NCI-H2196 treated with DMSO at 0.1 percent for 48 hours (cell line): Measurements from ENCODE around the gene PCNX4.

Source experiments
- DNase-seq: peaks from one replicate; lab custom pipeline; 2025; ENCODE audit not compliant: unreplicated experiment; lab: John Stamatoyannopoulos, UW

Gene PCNX4

GRCh38 chr14:60101786-60102185 is 10.1 kb downstream of the PCNX4 start:
- DNase-seq: no peak

- no peak for DNase-seq
Observed at GRCh38 chr14:60102389-60102788, 10.7 kb downstream of the PCNX4 start.

GRCh38 chr14:60106339-60106738 is 14.6 kb downstream of the PCNX4 start:
- no peak for DNase-seq

DNA sequence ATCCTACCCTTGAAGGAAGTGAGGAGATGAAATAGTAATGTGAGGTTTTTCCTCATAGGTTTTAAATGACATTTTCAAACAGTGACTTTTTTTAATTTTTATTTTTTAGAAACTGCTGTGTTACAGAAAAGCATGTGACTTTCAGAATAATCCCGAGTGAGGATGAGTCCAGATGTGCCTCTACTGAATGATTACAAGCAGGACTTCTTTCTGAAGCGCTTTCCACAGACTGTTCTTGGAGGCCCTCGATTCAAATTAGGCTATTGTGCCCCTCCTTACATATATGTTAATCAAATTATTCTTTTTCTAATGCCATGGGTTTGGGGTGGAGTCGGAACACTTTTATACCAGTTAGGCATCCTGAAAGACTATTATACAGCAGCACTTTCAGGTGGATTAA is 15.8 kb downstream of the PCNX4 start:
- DNase-seq: no peak

GRCh38 chr14:60111732-60112131 is 20.0 kb downstream of the PCNX4 start:
- DNase-seq: no peak

DNA sequence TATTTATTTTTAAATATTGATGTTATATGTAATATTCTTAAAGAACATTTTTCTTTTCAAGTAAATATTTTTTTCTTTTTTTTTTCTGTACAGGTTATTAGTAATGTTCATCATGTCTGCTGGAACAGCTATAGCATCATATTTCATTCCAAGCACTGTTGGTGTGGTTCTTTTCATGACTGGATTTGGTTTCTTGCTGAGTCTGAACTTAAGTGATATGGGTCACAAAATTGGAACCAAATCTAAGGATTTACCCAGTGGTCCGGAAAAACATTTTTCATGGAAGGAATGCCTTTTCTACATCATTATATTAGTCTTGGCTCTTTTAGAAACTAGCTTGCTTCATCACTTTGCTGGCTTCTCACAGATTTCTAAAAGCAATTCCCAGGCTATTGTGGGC is 23.2 kb downstream of the PCNX4 start:
- DNase-seq: no peak

- DNase-seq: no peak
Observed at GRCh38 chr14:60116181-60116580, 24.5 kb downstream of the PCNX4 start.

DNA sequence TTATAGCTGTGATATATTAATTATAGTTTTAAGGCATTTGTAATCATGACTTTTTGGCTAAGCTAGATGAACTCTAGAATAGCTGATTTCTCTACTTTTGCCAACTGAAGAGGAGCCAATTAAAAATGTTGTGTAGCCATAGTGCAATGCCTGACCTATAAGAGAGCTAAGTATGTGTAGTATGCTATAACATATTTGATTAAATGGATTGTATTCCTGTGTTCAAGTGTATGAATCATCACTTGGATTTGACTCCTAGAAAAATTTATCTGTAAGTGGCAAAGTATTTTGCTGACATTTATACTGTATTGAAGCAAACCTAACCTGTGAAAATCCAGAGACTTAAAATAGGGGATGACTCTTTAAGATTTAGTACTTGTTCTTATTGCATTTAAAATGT is 34.2 kb downstream of the PCNX4 start:
- no peak for DNase-seq

GRCh38 chr14:60133487-60133886 is 41.8 kb downstream of the PCNX4 start:
- no peak for DNase-seq

DNA sequence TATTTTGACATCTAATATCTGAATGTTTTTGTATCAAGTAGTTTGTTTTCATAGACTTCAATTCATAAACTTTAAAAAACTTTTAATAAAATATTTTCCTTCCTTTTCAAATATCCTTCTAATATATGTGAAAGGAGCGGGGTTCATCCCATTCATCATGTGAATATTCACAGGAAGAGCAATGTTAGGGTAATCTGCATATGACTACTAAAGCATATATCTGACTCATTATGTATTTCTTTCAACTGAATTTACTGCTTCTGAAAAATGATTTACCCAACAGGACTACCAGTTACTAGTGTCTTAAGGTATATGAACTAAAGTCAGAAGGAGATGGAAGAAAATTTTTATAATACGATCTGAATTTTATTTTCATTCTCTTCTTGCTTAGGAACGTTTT is 43.0 kb downstream of the PCNX4 start:
- no peak for DNase-seq

- DNase-seq: peak; percentile 83
Observed at GRCh38 chr14:60151715-60152114, 60.0 kb downstream of the PCNX4 start.

GRCh38 chr14:60153991-60154390 is 62.3 kb downstream of the PCNX4 start:
- no peak for DNase-seq

DNA sequence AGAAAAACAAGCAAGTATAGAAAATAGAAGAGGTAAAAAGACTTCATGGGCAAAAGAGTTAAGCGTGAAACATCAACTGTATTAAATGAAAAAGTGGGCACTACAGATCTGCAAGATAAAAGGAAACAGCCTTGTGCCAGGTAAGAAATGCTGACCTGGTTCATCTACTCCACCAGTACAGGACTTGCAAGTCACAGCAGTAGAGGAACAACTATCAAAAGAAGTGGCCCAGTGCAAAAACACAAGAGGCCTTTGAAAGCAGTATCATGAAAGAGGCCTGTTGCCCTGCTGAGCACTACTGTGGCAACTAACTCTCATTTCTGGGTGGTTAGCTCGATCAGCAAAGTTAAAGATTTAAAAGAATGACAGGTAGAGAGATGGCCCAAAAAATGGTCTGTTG is 62.9 kb downstream of the PCNX4 start:
- DNase-seq: no peak

- no peak for DNase-seq
Observed at GRCh38 chr14:60160422-60160821, 68.7 kb downstream of the PCNX4 start.

GRCh38 chr14:60161196-60162107 is 69.7 kb downstream of the PCNX4 start:
- peak; percentile 73 for DNase-seq

- DNase-seq: no peak
Observed at GRCh38 chr14:60163693-60164092, 72.0 kb downstream of the PCNX4 start.

DNA sequence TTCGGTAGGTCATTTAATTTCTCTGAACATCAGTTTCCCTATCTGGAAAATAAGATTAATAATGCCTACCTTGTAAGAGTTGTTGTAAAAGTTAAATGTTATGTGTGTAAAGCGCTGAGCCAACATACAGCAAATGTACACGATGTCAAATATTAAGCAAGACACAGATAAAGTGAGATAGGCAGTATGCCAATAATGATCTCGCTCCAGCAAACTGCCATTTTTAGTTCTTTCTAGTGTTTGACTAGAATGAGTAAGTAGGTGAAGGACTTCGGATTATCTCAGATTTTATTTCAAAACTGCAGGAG is 72.6 kb downstream of the PCNX4 start:
- no peak for DNase-seq

- DNase-seq: peak; percentile 65
Observed at GRCh38 chr14:60164712-60165546, 73.2 kb downstream of the PCNX4 start, which contains the start of gene DHRS7. DHRS7 (minus strand) TSS chr14:60165398; CDS start chr14:60165309, 89 bp downstream.

DNA sequence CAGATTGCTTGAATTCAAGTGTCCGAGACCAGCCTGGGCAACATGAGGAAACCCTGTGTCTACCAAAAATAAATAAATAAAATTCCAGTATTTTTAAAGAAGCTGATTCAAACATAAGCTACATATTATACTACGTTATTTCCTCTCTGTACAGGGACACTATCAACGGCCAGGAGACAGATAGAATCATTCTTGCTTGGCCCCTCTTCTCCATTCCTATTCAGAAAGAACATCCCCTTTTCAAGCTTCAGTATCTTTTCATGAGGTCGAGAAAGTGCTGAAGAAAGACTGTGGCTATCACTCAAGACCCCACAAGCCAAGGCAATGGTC is 73.8 kb downstream of the PCNX4 start:
- no peak for DNase-seq

DNA sequence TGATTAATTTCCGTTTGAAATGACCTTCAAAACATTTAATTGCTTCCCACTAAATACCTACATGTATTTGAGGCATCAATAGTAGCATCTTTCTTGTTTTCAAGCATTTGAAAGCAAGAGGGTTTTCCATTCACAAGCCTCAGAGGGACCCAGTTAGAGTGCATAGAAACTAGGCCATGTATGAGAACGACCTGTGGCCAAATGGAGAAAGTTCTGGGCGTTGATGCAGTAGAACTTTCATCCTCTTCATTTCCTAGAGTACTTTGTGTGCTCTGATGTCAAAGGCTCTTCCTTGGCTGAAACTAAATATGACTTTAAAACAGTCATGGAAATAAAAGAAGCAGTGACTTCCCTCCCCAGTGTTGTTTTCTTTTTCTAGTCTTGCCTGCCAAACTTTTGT is 74.4 kb downstream of the PCNX4 start:
- no peak for DNase-seq

DNA sequence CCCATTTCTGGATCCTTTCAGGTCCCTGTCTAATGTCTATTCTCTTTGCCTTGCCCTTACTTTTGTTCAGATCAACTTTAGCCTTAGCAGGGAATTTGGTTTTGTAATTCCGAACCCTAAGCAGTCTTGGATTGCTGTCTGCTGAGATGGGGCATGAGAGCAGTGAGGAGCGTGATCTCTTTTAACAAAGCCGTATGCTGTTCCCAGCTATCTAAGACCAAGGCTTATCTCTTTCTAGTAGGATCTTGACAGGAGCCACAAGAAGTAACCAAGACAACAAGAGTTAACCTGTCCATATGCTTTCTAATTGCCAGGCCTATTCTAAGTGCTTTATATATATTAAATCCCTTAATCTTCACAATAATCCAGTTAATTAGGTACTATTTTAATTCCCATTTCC is 78.0 kb downstream of the PCNX4 start:
- no peak for DNase-seq

DNA sequence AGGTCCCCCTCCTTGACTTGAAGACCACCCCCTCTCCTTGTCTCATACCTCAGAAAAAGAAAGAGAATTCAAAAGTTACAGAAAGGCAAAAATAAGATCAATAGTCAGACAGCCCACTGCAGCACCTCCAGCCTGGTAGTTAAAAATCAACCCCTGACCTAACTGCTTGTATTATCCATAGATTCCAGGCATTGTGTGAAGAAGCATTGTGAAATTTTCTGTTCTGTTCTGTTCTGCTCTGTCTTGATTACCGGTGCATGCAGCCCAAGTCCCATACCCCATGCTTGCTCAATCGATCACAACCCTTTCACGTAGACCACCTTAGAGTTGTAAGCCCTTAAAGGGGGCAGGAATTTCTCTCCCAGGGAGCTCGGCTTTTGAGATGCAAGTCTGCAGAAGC is 79.2 kb downstream of the PCNX4 start:
- DNase-seq: no peak
